GM18526 (cell line): ENCODE data around the gene SOX6.

ENCODE experiments used
- POLR2A ChIP-seq: IDR thresholded peaks from 3 replicates; pipeline ENCODE4 v1.6.1; 2011; ENCODE audit not compliant: insufficient read length; ENCODE audit errors: extremely low read depth

The SOX6 gene

GRCh38 chr11:16052750-16053149 is 303.6 kb downstream of the SOX6 start:
- no peak for TF ChIP-seq POLR2A

- no peak for TF ChIP-seq POLR2A
Measured at GRCh38 chr11:16049611-16050010, 306.7 kb downstream of the SOX6 start.

GRCh38 chr11:16047073-16047472 is 309.3 kb downstream of the SOX6 start:
- no peak for TF ChIP-seq POLR2A

- no peak for TF ChIP-seq POLR2A
Measured at GRCh38 chr11:16043617-16044016, 312.7 kb downstream of the SOX6 start.

GRCh38 chr11:16041207-16041606 is 315.1 kb downstream of the SOX6 start:
- TF ChIP-seq POLR2A: no peak

- TF ChIP-seq POLR2A: no peak
Measured at GRCh38 chr11:16040151-16040550, 316.2 kb downstream of the SOX6 start.

- TF ChIP-seq POLR2A: no peak
Measured at GRCh38 chr11:16037179-16037578, 319.2 kb downstream of the SOX6 start.

GRCh38 chr11:16036218-16036617 is 320.1 kb downstream of the SOX6 start:
- no peak for TF ChIP-seq POLR2A

GRCh38 chr11:16034074-16034473 is 322.3 kb downstream of the SOX6 start:
- no peak for TF ChIP-seq POLR2A

GRCh38 chr11:16032974-16033373 is 323.4 kb downstream of the SOX6 start:
- no peak for TF ChIP-seq POLR2A

- TF ChIP-seq POLR2A: no peak
Measured at GRCh38 chr11:16031210-16031609, 325.1 kb downstream of the SOX6 start.

GRCh38 chr11:16030664-16031063 is 325.7 kb downstream of the SOX6 start:
- TF ChIP-seq POLR2A: no peak

GRCh38 chr11:16028419-16028818 is 327.9 kb downstream of the SOX6 start:
- TF ChIP-seq POLR2A: no peak

- no peak for TF ChIP-seq POLR2A
Measured at GRCh38 chr11:16027621-16028020, 328.7 kb downstream of the SOX6 start.

GRCh38 chr11:16026849-16027248 is 329.5 kb downstream of the SOX6 start:
- no peak for TF ChIP-seq POLR2A

- no peak for TF ChIP-seq POLR2A
Measured at GRCh38 chr11:16018931-16019330, 337.4 kb downstream of the SOX6 start.

GRCh38 chr11:16016468-16016829 is 339.9 kb downstream of the SOX6 start:
- no peak for TF ChIP-seq POLR2A

GRCh38 chr11:16015741-16016467 is 340.4 kb downstream of the SOX6 start:
- TF ChIP-seq POLR2A: no peak

GRCh38 chr11:16013649-16014275 is 342.6 kb downstream of the SOX6 start:
- no peak for TF ChIP-seq POLR2A
